K562 (cell line): ENCODE measurements around the gene CHIC1. TPM values are rescaled to one million over a fixed set of nuclear protein-coding genes. Genes with fewer than 3 reads are reported as not detected.

Experiments used
- ATAC-seq: fragments of 200-7000 bp; cut with Tn5 transposase; 3 replicates; pipeline ENCODE4 v1.9.1; 2020; ENCODE audit warnings: moderate library complexity
- Bru-seq: library from RNA; stranded (reverse); fragments of 400-500 nt; gene quantifications from one replicate; lab custom pipeline; 2021; lab: Mats Ljungman, UMichigan
- BruChase-seq, 2 experiments: library from RNA; stranded (reverse); fragments of 400-500 nt; gene quantifications; one replicate each; lab custom pipeline; 2021; lab: Mats Ljungman, UMichigan
- BruUV-seq: library from RNA; stranded (reverse); fragments of 400-500 nt; replicated peaks from 2 replicates; lab custom pipeline; 2021; lab: Mats Ljungman, UMichigan
- CTCF ChIA-PET: fragments of 300-600 bp; formaldehyde crosslinking; extraction: SDS; loops from one replicate; lab custom pipeline; 2021; ENCODE audit warnings: low intra/inter-chr PET ratio; lab: Yijun Ruan, JAX
- POLR2A ChIA-PET: fragments of 300-600, 350-650 bp; sonication (Branson Sonifier 250); formaldehyde crosslinking; extraction: SDS; loops from one replicate; lab custom pipeline; 2021; ENCODE audit warnings: antibody characterized with exemption, inconsistent platforms; lab: Yijun Ruan, JAX
- DNase-seq, 4 experiments: peaks; one replicate each; pipeline versions ENCODE4 v3.0.0 to v3.0.0-alpha.2; 2011 to 2018; ENCODE audit warnings: low spot score in 3 of 4, mixed read lengths in 3 of 4; ENCODE audit errors: extremely low read depth in 1 of 4
- FAIRE-seq: peaks from 2 replicates; lab custom pipeline; 2011; peaks lifted over from hg19 to GRCh38; lab: Jason Lieb, UNC
- H2AFZ ChIP-seq: 2 replicates; pipeline ENCODE4 v1.6.0; 2011; ENCODE audit warnings: low read depth, low read length, control low read depth, inconsistent platforms
- H3K27ac ChIP-seq: fragments of 200-600 bp; 3 replicates; pipeline ENCODE4 v1.8.0; 2011; ENCODE audit warnings: low read depth, mild to moderate bottlenecking, control low read depth, inconsistent platforms, low read length, moderate library complexity, mixed read lengths; ENCODE audit errors: extremely low read depth
- H3K27me3 ChIP-seq, 2 experiments: fragments of 300-600 bp in 1 of 2; 2 replicates in 1 of 2; 3 replicates in 1 of 2; pipeline versions ENCODE4 v1.6.0 to v1.8.0; 2011; ENCODE audit warnings: inconsistent platforms in 2 of 2, low read length in 2 of 2, mild to moderate bottlenecking in 1 of 2, mixed read lengths in 1 of 2, moderate library complexity in 1 of 2; ENCODE audit not compliant: control insufficient read depth in 2 of 2, insufficient read depth in 2 of 2
- H3K36me3 ChIP-seq: fragments of 300-600 bp; 3 replicates; pipeline ENCODE4 v1.8.0; 2011; ENCODE audit warnings: mild to moderate bottlenecking, low read length, inconsistent platforms; ENCODE audit not compliant: control insufficient read depth, insufficient read depth
- H3K4me1 ChIP-seq, 2 experiments: fragments of 200-600 bp in 1 of 2; replicated peaks in 1 of 2; 2 replicates in 1 of 2; 3 replicates in 1 of 2; pipeline versions ENCODE4 v1.5.1 to v1.8.0; 2011; ENCODE audit warnings: inconsistent platforms in 2 of 2, low read length in 2 of 2, mild to moderate bottlenecking in 1 of 2, mixed read lengths in 1 of 2, moderate library complexity in 1 of 2; ENCODE audit not compliant: control insufficient read depth in 2 of 2, insufficient read depth in 2 of 2
- H3K4me2 ChIP-seq: 2 replicates; pipeline ENCODE4 v1.6.1; 2011; ENCODE audit warnings: low read length, control low read depth, inconsistent platforms, mixed read lengths; ENCODE audit not compliant: insufficient read depth
- H3K4me3 ChIP-seq: fragments of 200-600 bp; sonication (generic), shearing (Covaris generic); 2 replicates; pipeline ENCODE4 v1.5.1; 2016; ENCODE audit warnings: control low read depth, inconsistent platforms
- H3K79me2 ChIP-seq: fragments of 200-600 bp; 3 replicates; pipeline ENCODE4 v1.8.0; 2011; ENCODE audit warnings: low read length, inconsistent platforms; ENCODE audit not compliant: control insufficient read depth, insufficient read depth
- H3K9ac ChIP-seq, 2 experiments: 2 replicates each; pipeline versions ENCODE4 v1.6.0 to v1.6.1; 2011; ENCODE audit warnings: low read depth in 2 of 2, low read length in 2 of 2, control low read depth in 1 of 2, inconsistent platforms in 1 of 2, mild to moderate bottlenecking in 1 of 2, mixed read lengths in 1 of 2; ENCODE audit not compliant: insufficient read depth in 1 of 2
- H3K9me1 ChIP-seq: one replicate; pipeline ENCODE4 v1.6.0; 2011; ENCODE audit warnings: inconsistent platforms, mild to moderate bottlenecking, low read length, moderate library complexity; ENCODE audit not compliant: control insufficient read depth, insufficient read depth
- H3K9me3 ChIP-seq: replicated peaks from 2 replicates; pipeline ENCODE4 v1.5.1; 2011; ENCODE audit warnings: low read depth, low read length, inconsistent platforms; ENCODE audit not compliant: control insufficient read depth, insufficient read depth
- H4K20me1 ChIP-seq: replicated peaks from 2 replicates; pipeline ENCODE4 v1.6.1; 2011; ENCODE audit warnings: low read length, inconsistent platforms, mixed read lengths; ENCODE audit not compliant: control insufficient read depth, insufficient read depth
- CBX8 ChIP-seq: fragments of 200-600 bp; sonication (generic); IDR thresholded peaks from 2 replicates; pipeline ENCODE4 v1.6.1; 2012; ENCODE audit warnings: borderline replicate concordance, mixed run types, low read depth, mild to moderate bottlenecking, moderate library complexity, mixed read lengths, low read length, control low read depth, inconsistent platforms; ENCODE audit not compliant: poor library complexity, severe bottlenecking; ENCODE audit errors: extremely low read depth
- ELF4 ChIP-seq: fragments of 450-650 bp; formaldehyde crosslinking; IDR thresholded peaks from 2 replicates; pipeline ENCODE4 v1.4.0; 2022; ENCODE audit warnings: missing genetic modification characterization
- ILK ChIP-seq: fragments of 450-650 bp; IDR thresholded peaks from 2 replicates; pipeline ENCODE4 v1.6.1; 2016; ENCODE audit warnings: missing genetic modification characterization, low read depth, mild to moderate bottlenecking, missing compliant biosample characterization, moderate library complexity, borderline replicate concordance
- RCOR1 ChIP-seq, 2 experiments: IDR thresholded peaks; 2 replicates each; pipeline ENCODE4 v1.6.1; 2012; ENCODE audit warnings: low read depth in 2 of 2, low read length in 2 of 2, borderline replicate concordance in 1 of 2, improper control_type of control experiment in 1 of 2
- SOX6 ChIP-seq: fragments of 450-650 bp; IDR thresholded peaks from 2 replicates; pipeline ENCODE4 v1.6.1; 2014; ENCODE audit warnings: mild to moderate bottlenecking
- TFE3 ChIP-seq: fragments of 450-650 bp; formaldehyde crosslinking; IDR thresholded peaks from 2 replicates; pipeline ENCODE4 v1.4.0; 2020; ENCODE audit warnings: mild to moderate bottlenecking, mixed read lengths
- VEZF1 ChIP-seq: fragments of 200-800 bp; sonication (Bioruptor generic); IDR thresholded peaks from 2 replicates; pipeline ENCODE4 v1.6.1; 2017; ENCODE audit warnings: missing genetic modification characterization, missing compliant biosample characterization
- ZBTB12 ChIP-seq: fragments of 250-450 bp; sonication (Bioruptor Pico); IDR thresholded peaks from 2 replicates; pipeline ENCODE4 v1.4.0; 2020
- ZNF766 ChIP-seq: fragments of 200-800 bp; sonication (Bioruptor generic); conservative IDR thresholded peaks from 2 replicates; pipeline ENCODE4 v1.6.1; 2016; ENCODE audit warnings: missing genetic modification characterization, missing compliant biosample characterization
- WGBS: fragments of 100-300 bp; shearing (Covaris generic); methylation state at CpG from one replicate; pipeline ENCODE4 v1.1.6; 2016; ENCODE audit warnings: low coverage, mixed read lengths; ENCODE audit not compliant: insufficient coverage; ENCODE audit errors: missing lambda C conversion rate; 5-methylcytosine and 5-hydroxymethylcytosine counted together
- in situ Hi-C: fragments of 300-500 bp; cut with MboI; formaldehyde crosslinking; loops from 4 replicates; pipeline ENCODE4 v1.15.0; 2018; ENCODE audit warnings: inconsistent platforms, mixed read lengths
- intact Hi-C: fragments of 100-400 bp; cut with micrococcal nuclease; formaldehyde crosslinking; loops from 2 replicates; pipeline ENCODE4 v1.14.2; 2022
- long read RNA-seq, 3 experiments: library from polyadenylated mRNA in 2 of 3; library from RNA in 1 of 3; unstranded in 2 of 3; stranded (forward) in 1 of 3; transcript quantifications; one replicate each; pipeline ENCODE4 v2.0.0, GENCODE V29; 2019 to 2022
- polyA minus RNA-seq, 3 experiments: library from RNA; depleted of rRNA, polyadenylated mRNA; stranded (reverse); fragments of >200 nt; gene quantifications; 2 replicates each; pipeline ENCODE4 v1.2.3, GENCODE V29; 2011
- polyA plus RNA-seq, 8 experiments: library from polyadenylated mRNA; depleted of rRNA in 4 of 8; stranded (reverse) in 5 of 8; unstranded in 3 of 8; fragments of >200 nt; fragmentation: Nextera tagmentation in 2 of 8; fragmentation: Illumina TruSeq in 1 of 8; extraction: Ambion mirVana in 2 of 8; extraction: Trizol in 1 of 8; gene quantifications; 2 replicates each; pipeline versions ENCODE4 v1.2.1 to v1.2.3, GENCODE V29; 2011 to 2014; ENCODE audit warnings: inconsistent platforms in 1 of 8, missing spikeins in 1 of 8
- total RNA-seq, 7 experiments: library from RNA; depleted of rRNA in 6 of 7; stranded (reverse); fragments of >200 nt in 6 of 7; fragmentation: Illumina TruSeq in 2 of 7; extraction: Trizol in 2 of 7; gene quantifications; 2 replicates each; pipeline versions ENCODE4 v1.2.1 to v1.2.3, GENCODE V29; 2011 to 2021; ENCODE audit warnings: low replicate concordance in 1 of 7

CHIC1 gene
- 1.8 and 3.4 TPM in 2 replicates for total RNA-seq (2011; cell fraction: chromatin; rRNA removed; ENCODE audit: low replicate concordance)
- total RNA-seq (2011; cell fraction: nucleolus; rRNA removed), result 0.50 and 0.92 TPM in 2 replicates
- 2.1 and 4.3 TPM in 2 replicates for total RNA-seq (2011; cell fraction: nucleoplasm; rRNA removed)
- total RNA-seq (2014; rRNA removed) (0.61 and 1.4 TPM in 2 replicates), total RNA-seq (2014; rRNA removed; fragmentation: Illumina TruSeq; extraction: Trizol) (1.1 and 1.5 TPM in 2 replicates), total RNA-seq (2015; rRNA removed; fragmentation: Illumina TruSeq; extraction: Trizol) (0.94 and 1.4 TPM in 2 replicates), total RNA-seq (2021) (0.69 and 0.89 TPM in 2 replicates), polyA plus RNA-seq (2011; rRNA removed) (0.11 and 1.5 TPM in 2 replicates), polyA plus RNA-seq (2014; fragmentation: Illumina TruSeq; extraction: Trizol) (0.94 and 1.3 TPM in 2 replicates), polyA plus RNA-seq (2014; fragmentation: Nextera tagmentation; extraction: Ambion mirVana) (under 1 TPM; 0.10 to 0.21 TPM), polyA plus RNA-seq (2014; rRNA removed) (0.69 and 0.85 TPM in 2 replicates), polyA minus RNA-seq (2011; rRNA and poly(A)+ RNA removed) (0.15 and 1.6 TPM in 2 replicates), Bru-seq, nascent RNA (percentile 49 among the genes with signal in this experiment), BruChase-seq, experiment 1, labeled RNA remaining after a 2-hour chase (percentile 60 among the genes with signal in this experiment), BruChase-seq, experiment 2, labeled RNA remaining after a 6-hour chase (percentile 65 among the genes with signal in this experiment)
- 0.03 and 0.15 TPM in 2 replicates for polyA plus RNA-seq (2011; cell fraction: cytosol; rRNA removed)
- polyA plus RNA-seq (2011; cell fraction: nucleus; rRNA removed), result 0.18 and 1.5 TPM in 2 replicates
- polyA plus RNA-seq (2012), result 0.53 and 0.86 TPM in 2 replicates
- 0.19 TPM in 1 of 2 replicates, not detected in the other for polyA minus RNA-seq (2011; cell fraction: cytosol; rRNA and poly(A)+ RNA removed)
- polyA minus RNA-seq (2011; cell fraction: nucleus; rRNA and poly(A)+ RNA removed), result 0.22 and 1.8 TPM in 2 replicates
- long read RNA-seq, experiment 1, partial matches to known transcripts, result 0 of 1 reads
- long read RNA-seq, experiment 1, other reads (novel, unspliced or antisense), result 1 of 1 reads
- long read RNA-seq, experiment 2, result 0 reads
- long read RNA-seq, experiment 3, result 0 reads

- Histone ChIP-seq H3K9ac (peak within 1 kb of the TSS; percentile 51 to 78), H3K27ac (peak within 1 kb of the TSS; percentile 50; the same call in 1 of the 3 replicates), H2AFZ (peak within 1 kb of the TSS; percentile 89), H3K9me1 (no peaks in the 10 kb centered on the region), H3K4me3 (peak within 1 kb of the TSS; percentile 45), H4K20me1 (no peaks in the 10 kb centered on the region), H3K4me2 (peak within 1 kb of the TSS; percentile 81), H3K79me2 (no peaks in the 10 kb centered on the region), H3K4me1 (no peaks in the 10 kb centered on the region), H3K9me3 (no peaks in the 10 kb centered on the region), H3K27me3 (no peaks in the 10 kb centered on the region), H3K36me3 (no peaks in the 10 kb centered on the region)
- FAIRE-seq (no peak), DNase-seq (peak; percentile 68 to 73 (median 70)), ATAC-seq (peak; percentile 91)
- ChIA-PET POLR2A (interaction anchor here (0.5 kb wide), 1 partner anchor 516 kb away, joined by 3 read pairs; no protein-coding TSS in a partner anchor), CTCF (no interaction called here)
- WGBS, result 13% methylated on average over 8 of the region's 51 CpGs
- BruUV-seq, result TSS peak; percentile 46
- in situ Hi-C loops (no loop called here), intact Hi-C loops (no loop called here)
- TF ChIP-seq VEZF1 (peak; percentile 64), ZBTB12 (CRISPR knock-in tag) (no peak), RCOR1 (IDR thresholded peaks at IDR 0.05; ENCODE audit: borderline replicate concordance in 1 of 2, low read depth in 2 of 2, low read length in 2 of 2) (no peak), CBX8 (no peak), SOX6 (no peak), ILK (tag) (no peak), TFE3 (CRISPR knock-in tag) (peak; percentile 95), ELF4 (no peak), ZNF766 (CRISPR knock-in tag) (no peak)
Observed at GRCh38 chrX:73562984-73563737, at the start of gene CHIC1. Gene CHIC1 (plus strand): TSS chrX:73563197. CDS start chrX:73563285, 88 bp downstream.
